Left lung (tissue), 10 donors: Measurements from ENCODE around the gene SPRYD3. TPM values are rescaled to one million over a fixed set of nuclear protein-coding genes. Genes with fewer than 3 reads are reported as not detected.

Source experiments
- ATAC-seq: fragments of 200-7000 bp; cut with Tn5 transposase; one replicate; pipeline ENCODE4 v1.9.1; 2020; ENCODE audit warnings: moderate library complexity
- DNase-seq, 4 donors: peaks; one replicate each; pipeline ENCODE4 v3.0.0-alpha.2; 2013 to 2020
- H3K27ac ChIP-seq, 2 donors: fragments of 200-600 bp; sonication (generic) in 1 of 2; one replicate each; pipeline versions ENCODE4 v1.5.0 to v1.8.0; 2020 to 2021
- H3K27me3 ChIP-seq, 2 donors: fragments of 200-600 bp; sonication (generic) in 1 of 2; one replicate each; pipeline versions ENCODE4 v1.5.0 to v1.8.0; 2020 to 2021
- H3K36me3 ChIP-seq, 2 donors: fragments of 200-600 bp; sonication (generic) in 1 of 2; one replicate each; pipeline versions ENCODE4 v1.5.0 to v1.8.0; 2020 to 2021
- H3K4me1 ChIP-seq, 2 donors: fragments of 200-600 bp; one replicate each; pipeline ENCODE4 v1.8.0; 2021
- H3K4me3 ChIP-seq, 2 donors: fragments of 200-600 bp; sonication (generic) in 1 of 2; one replicate each; pipeline versions ENCODE4 v1.5.0 to v1.8.0; 2020 to 2021; ENCODE audit warnings: mild to moderate bottlenecking in 1 of 2
- H3K9me3 ChIP-seq, 2 donors: fragments of 200-600 bp; sonication (generic) in 1 of 2; one replicate each; pipeline versions ENCODE4 v1.5.0 to v1.8.0; 2020 to 2021
- CTCF ChIP-seq, 2 donors: fragments of 200-600 bp; sonication (generic) in 1 of 2; IDR thresholded peaks; one replicate each; pipeline versions ENCODE4 v1.5.0 to v1.8.0; 2021; ENCODE audit warnings: antibody characterized with exemption in 2 of 2
- intact Hi-C, 2 donors: fragments of 100-400 bp; cut with DNase I; formaldehyde crosslinking; loops; one replicate each; pipeline versions ENCODE4 v1.11.2 to v1.14.2; 2022
- polyA plus RNA-seq, 6 donors: library from polyadenylated mRNA; unstranded; fragments of 120-200 nt; gene quantifications; one replicate each; pipeline ENCODE4 v1.2.1, GENCODE V29; 2013; ENCODE audit not compliant: insufficient read length in 6 of 6
- total RNA-seq, 2 donors: library from RNA; stranded (reverse); fragmentation: NEBNext Ultra II Directional; extraction: Animal tissue kit (Norgen Biotek cat#: 25700); gene quantifications; one replicate each; pipeline ENCODE4 v1.2.1, GENCODE V29; 2021
- donor health status: DM: no; HTN: yes; CAD: no.
- donor health status: DM: no; HTN: no; CAD: no.

The SPRYD3 gene
- total and polyA plus RNA-seq, 8 donors = 14.2 to 41.4 (median 18.1) TPM

DNA sequence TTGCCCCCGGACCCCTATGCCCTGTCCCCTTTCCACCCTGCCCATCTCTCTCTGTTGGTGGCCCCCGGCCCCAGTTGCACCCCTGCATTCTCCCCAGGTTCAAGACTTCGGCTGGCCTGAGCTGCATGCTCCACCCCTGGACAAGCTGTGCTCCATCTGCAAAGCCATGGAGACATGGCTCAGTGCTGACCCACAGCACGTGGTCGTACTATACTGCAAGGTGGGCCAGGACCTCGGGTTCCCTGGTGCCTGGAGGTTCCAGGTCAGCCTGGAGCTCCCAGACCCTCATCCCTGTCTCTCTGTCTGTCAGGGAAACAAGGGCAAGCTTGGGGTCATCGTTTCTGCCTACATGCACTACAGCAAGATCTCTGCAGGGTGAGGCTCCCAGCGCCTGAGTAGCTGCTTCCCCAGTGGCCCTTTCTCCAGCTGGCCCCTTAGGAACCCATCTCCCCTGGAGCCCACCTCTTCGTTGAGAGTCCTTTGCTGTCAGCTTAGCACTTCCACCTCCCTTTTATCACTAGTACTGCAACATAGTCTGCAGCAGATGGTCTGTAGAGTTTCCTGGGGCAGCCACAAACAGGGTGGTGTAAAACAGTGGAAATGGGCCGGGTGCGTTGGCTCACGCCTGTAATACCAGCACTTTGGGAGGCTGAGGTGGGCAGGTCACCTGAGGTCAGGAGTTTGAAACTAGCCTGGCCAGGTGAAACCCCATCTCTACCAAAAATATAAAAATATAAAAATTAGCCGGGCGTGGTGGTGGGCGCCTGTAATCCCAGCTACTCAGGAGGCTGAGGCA, 23.5 kb downstream of the SPRYD3 start:
- ATAC-seq (no peak), DNase-seq (no peak)
- intact Hi-C loops = no loop called here
- no peak for TF ChIP-seq CTCF (IDR thresholded peaks at IDR 0.05)
- H3K36me3 ChIP-seq = peaks cover 0 to 51% of the 10 kb centered on the region in 2 donors
- no peaks in the 10 kb centered on the region for H3K27me3 ChIP-seq
- no peaks in the 10 kb centered on the region for H3K9me3 ChIP-seq
- no peak overlapping the region for H3K27ac ChIP-seq
- peaks cover 33 to 45% of the 10 kb centered on the region in 2 donors for H3K4me1 ChIP-seq
- H3K4me3 ChIP-seq = no peak overlapping the region

DNA sequence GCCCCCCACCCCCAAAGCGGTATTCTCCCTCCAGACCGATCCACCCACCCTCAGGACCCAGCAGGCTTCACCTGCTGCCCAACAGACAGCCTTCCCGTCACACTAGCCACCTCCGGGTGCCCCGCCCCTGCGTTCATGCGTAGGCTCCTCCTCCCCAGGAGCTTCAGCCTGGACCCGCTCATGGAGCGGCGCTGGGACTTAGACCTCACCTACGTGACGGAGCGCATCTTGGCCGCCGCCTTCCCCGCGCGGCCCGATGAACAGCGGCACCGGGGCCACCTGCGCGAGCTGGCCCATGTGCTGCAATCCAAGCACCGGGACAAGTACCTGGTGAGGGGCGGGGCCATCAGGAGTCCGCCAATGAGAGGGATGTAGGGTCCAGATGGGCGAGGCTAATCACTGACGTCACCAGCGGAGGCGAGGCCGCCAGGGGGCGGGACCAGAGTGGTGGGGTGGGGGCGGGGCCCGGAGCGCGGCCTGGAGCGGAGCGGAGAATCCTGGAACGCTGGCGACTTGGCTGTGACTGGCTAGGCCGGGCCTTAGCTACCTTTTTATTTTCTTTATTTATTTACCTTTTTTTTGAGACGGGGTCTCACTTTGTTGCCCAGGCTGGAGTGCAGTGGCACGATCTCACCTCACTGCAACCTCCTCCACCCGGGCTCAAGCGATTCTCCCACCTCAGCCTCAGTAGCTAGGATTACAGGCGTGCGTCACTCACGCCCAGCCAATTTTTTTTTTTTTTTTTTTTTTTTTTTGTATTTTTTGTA, 24.9 kb downstream of the SPRYD3 start:
- Histone ChIP-seq H3K36me3 (peaks cover 0 to 40% of the 10 kb centered on the region in 2 donors), H3K4me1 (peaks cover 37 to 46% of the 10 kb centered on the region in 2 donors), H3K9me3 (no peaks in the 10 kb centered on the region), H3K27ac (peak overlapping the region; percentile 57 to 96), H3K27me3 (no peaks in the 10 kb centered on the region), H3K4me3 (peak overlapping the region; percentile 33 to 68)
- intact Hi-C loops = no loop called here
- DNase-seq (peak; percentile 86 to 96 (median 95)), ATAC-seq (peak; percentile 76)
- TF ChIP-seq CTCF (IDR thresholded peaks at IDR 0.05) = no peak

DNA sequence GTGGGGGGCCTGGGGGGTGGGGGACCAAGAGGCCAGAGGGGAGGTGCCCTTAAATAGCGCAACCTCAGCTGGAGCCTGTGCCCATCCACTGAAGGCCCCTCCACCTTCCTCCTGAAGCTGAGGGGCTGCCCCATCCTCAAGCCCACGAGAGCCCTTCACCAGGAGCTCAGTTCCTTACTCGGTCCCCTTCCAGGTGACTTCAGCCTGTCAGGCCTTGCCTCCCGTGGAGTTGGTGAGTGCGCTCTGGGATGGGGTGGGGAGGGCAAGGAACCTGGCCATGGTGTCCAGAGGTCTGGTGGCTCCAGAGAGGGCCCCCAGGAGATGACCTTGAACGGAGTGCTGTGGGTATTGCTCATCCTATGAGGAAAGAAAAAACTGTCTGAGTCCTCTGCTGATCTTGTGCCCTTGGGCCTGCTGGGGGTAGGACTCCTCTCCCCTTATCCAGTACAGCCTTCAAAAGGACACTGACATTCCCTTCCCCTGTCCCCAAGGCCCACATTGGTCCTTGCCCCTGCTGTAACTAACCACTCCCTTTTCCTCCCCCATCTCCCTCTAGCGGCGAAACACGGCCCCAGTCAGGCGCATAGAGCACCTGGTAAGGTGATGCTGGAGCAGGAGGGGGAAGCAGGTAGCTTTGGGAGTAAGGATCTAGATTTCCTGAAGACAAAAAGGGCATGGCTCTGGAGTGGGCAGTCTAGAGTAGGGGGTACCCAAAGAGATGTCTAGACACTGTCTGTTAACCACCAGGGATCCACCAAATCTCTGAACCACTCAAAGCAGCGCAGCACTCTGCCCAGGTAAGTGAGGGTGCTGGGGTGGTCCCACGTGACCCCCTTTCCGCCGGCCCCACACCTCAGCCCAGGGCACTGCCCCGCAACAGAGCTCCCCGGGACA, 25.7 kb downstream of the SPRYD3 start:
- Histone ChIP-seq H3K27ac (peak overlapping the region; percentile 57 to 96), H3K27me3 (no peaks in the 10 kb centered on the region), H3K36me3 (peaks cover 0 to 32% of the 10 kb centered on the region in 2 donors), H3K4me1 (peaks cover 45 to 54% of the 10 kb centered on the region in 2 donors), H3K4me3 (peak overlapping the region; percentile 33 to 68), H3K9me3 (no peaks in the 10 kb centered on the region)
- intact Hi-C loops = no loop called here
- peak; percentile 37 to 71 for TF ChIP-seq CTCF (IDR thresholded peaks at IDR 0.05)
- peak in 1 of 4 donors; percentile 70 for DNase-seq
- peak; percentile 46 for ATAC-seq

DNA sequence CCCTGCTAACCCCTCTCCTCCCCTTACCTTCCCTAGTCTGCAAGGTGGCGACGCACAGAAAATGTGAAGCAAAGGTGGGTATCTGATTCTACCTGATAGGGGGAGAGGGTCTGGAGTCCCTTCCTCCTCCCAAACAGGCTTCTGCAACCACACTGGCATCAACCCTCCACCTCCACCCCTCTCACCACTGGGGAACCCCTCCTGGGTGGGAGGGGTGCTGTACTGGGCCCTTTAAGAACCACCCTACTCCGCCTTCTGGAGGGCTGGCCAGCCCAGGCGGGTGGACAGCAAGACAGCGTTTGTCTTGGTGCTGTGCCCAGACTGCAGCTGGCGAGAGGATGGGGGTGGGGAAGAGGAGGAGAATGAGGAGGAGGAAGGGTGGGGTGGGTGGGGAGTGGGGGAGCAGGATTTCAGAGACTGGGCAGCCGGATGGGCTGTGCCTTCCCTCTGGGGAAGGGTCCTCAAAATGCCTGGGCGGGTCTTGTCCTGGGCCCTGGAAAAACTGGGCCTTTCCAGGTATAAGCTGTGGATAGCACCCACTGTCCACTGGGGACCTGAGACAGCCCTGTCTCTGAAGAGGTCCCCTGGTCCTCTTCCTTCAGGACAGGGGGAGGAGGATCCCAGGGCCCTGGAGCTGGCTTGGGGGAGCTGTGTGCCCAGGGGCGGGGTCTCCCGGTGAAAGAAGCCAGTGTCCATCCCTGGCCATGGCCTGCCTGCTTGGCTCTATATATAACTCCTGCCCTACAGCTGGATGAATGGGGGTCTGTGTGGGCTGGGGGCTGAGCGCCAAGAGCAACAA, 26.6 kb downstream of the SPRYD3 start:
- no peaks in the 10 kb centered on the region for H3K27me3 ChIP-seq
- intact Hi-C loops = no loop called here
- DNase-seq (peak; percentile 87 to 97 (median 91)), ATAC-seq (peak; percentile 29)
- peaks cover 53 to 63% of the 10 kb centered on the region in 2 donors for H3K4me1 ChIP-seq
- peak overlapping the region; percentile 59 to 68 for H3K4me3 ChIP-seq
- TF ChIP-seq CTCF (IDR thresholded peaks at IDR 0.05) = no peak
- no peaks in the 10 kb centered on the region for H3K9me3 ChIP-seq
- peak overlapping the region; percentile 88 to 96 for H3K27ac ChIP-seq
- H3K36me3 ChIP-seq = peaks cover 0 to 23% of the 10 kb centered on the region in 2 donors
